K562 (cell line): ENCODE data around the gene ZDHHC19. TPM values are rescaled to one million over a fixed set of nuclear protein-coding genes. Genes with fewer than 3 reads are reported as not detected.

ENCODE experiments used
- BCOR ChIP-seq: fragments of 450-650 bp; IDR thresholded peaks from 2 replicates; pipeline ENCODE4 v1.6.1; 2016
- BMI1 ChIP-seq: fragments of 150-350 bp; IDR thresholded peaks from 2 replicates; pipeline ENCODE4 v1.6.1; 2014; ENCODE audit warnings: low read length
- CBFA2T3 ChIP-seq: fragments of 450-650 bp; IDR thresholded peaks from 2 replicates; pipeline ENCODE4 v1.6.1; 2017
- CBX1 ChIP-seq: sonication (generic); IDR thresholded peaks from 2 replicates; pipeline ENCODE4 v1.6.1; 2016; ENCODE audit warnings: antibody characterized with exemption, low read depth, mild to moderate bottlenecking
- HOMEZ ChIP-seq: fragments of 250-450 bp; sonication (Bioruptor Pico); IDR thresholded peaks from 2 replicates; pipeline ENCODE4 v1.4.0; 2020; ENCODE audit warnings: mild to moderate bottlenecking, moderate library complexity
- LARP7 ChIP-seq: fragments of 450-650 bp; IDR thresholded peaks from 2 replicates; pipeline ENCODE4 v1.6.1; 2016
- PHF8 ChIP-seq: fragments of 200-600 bp; sonication (generic); IDR thresholded peaks from 2 replicates; pipeline ENCODE4 v1.6.1; 2012; ENCODE audit warnings: mixed run types, mild to moderate bottlenecking, inconsistent platforms, low read length, moderate library complexity, borderline replicate concordance
- POLR2A ChIP-seq: fragments of 450-650 bp; conservative IDR thresholded peaks from 2 replicates; pipeline ENCODE4 v1.6.1; 2016
- STAT5B ChIP-seq: fragments of 250-450 bp; sonication (Bioruptor Pico); IDR thresholded peaks from 2 replicates; pipeline ENCODE4 v1.8.0; 2021; ENCODE audit warnings: mild to moderate bottlenecking, inconsistent platforms
- U2AF1 ChIP-seq: fragments of 200-400 bp; formaldehyde crosslinking; optimal IDR thresholded peaks from 2 replicates; pipeline ENCODE3; 2017; ENCODE audit warnings: mild to moderate bottlenecking, low read depth, low read length, moderate library complexity
- ZBTB5 ChIP-seq: fragments of 450-650 bp; IDR thresholded peaks from 2 replicates; pipeline ENCODE4 v1.6.1; 2017; ENCODE audit warnings: antibody characterized with exemption
- ZNF174 ChIP-seq: fragments of 250-450 bp; sonication (Bioruptor Pico); IDR thresholded peaks from 2 replicates; pipeline ENCODE4 v1.4.0; 2020; ENCODE audit warnings: mild to moderate bottlenecking
- ZNF436 ChIP-seq: fragments of 250-450, 450-650 bp; sonication (Bioruptor Pico); formaldehyde crosslinking; IDR thresholded peaks from 2 replicates; pipeline ENCODE4 v1.7.0; 2020; ENCODE audit warnings: mild to moderate bottlenecking
- polyA plus RNA-seq, 8 experiments: library from polyadenylated mRNA; depleted of rRNA in 4 of 8; stranded (reverse) in 5 of 8; unstranded in 3 of 8; fragments of >200 nt; fragmentation: Nextera tagmentation in 2 of 8; fragmentation: Illumina TruSeq in 1 of 8; extraction: Ambion mirVana in 2 of 8; extraction: Trizol in 1 of 8; gene quantifications; 2 replicates each; pipeline versions ENCODE4 v1.2.1 to v1.2.3, GENCODE V29; 2011 to 2014; ENCODE audit warnings: inconsistent platforms in 1 of 8, missing spikeins in 1 of 8
- total RNA-seq, 7 experiments: library from RNA; depleted of rRNA in 6 of 7; stranded (reverse); fragments of >200 nt in 6 of 7; fragmentation: Illumina TruSeq in 2 of 7; extraction: Trizol in 2 of 7; gene quantifications; 2 replicates each; pipeline versions ENCODE4 v1.2.1 to v1.2.3, GENCODE V29; 2011 to 2021; ENCODE audit warnings: low replicate concordance in 1 of 7
- TF ChIP-seq, protein P1 (sequence below): IDR thresholded peaks from 2 replicates; pipeline ENCODE4 v1.6.1; 2011; ENCODE audit warnings: borderline replicate concordance, low read depth, mild to moderate bottlenecking, moderate library complexity, low read length; ENCODE audit not compliant: insufficient read depth, poor library complexity, severe bottlenecking
- TF ChIP-seq, protein P2 (sequence below), 2 experiments: fragments of 450-650 bp in 1 of 2; sonication (generic) in 1 of 2; formaldehyde crosslinking; conservative IDR thresholded peaks; 2 replicates each; pipeline versions ENCODE4 v1.4.0 to v1.8.1; 2020 to 2022; ENCODE audit warnings: mild to moderate bottlenecking in 1 of 2, missing genetic modification reagents in 1 of 2
- TF ChIP-seq, protein P3 (sequence below), 2 experiments: fragments of 450-650 bp; IDR thresholded peaks; 2 replicates each; pipeline ENCODE4 v1.6.1; 2018; ENCODE audit warnings: mild to moderate bottlenecking in 2 of 2, low read depth in 1 of 2; ENCODE audit not compliant: partially characterized antibody in 2 of 2
- TF ChIP-seq, protein P4 (sequence below): fragments of 450-650 bp; formaldehyde crosslinking; IDR thresholded peaks from 2 replicates; pipeline ENCODE4 v1.4.0; 2022; ENCODE audit warnings: mild to moderate bottlenecking, moderate library complexity

The ZDHHC19 gene
- total and polyA plus RNA-seq, 9 of the 15 experiments (the other 6 are each of a cell fraction or from before 2014, with no cell fraction given), result 0.40 to 5.5 (median 1.1) TPM

DNA sequence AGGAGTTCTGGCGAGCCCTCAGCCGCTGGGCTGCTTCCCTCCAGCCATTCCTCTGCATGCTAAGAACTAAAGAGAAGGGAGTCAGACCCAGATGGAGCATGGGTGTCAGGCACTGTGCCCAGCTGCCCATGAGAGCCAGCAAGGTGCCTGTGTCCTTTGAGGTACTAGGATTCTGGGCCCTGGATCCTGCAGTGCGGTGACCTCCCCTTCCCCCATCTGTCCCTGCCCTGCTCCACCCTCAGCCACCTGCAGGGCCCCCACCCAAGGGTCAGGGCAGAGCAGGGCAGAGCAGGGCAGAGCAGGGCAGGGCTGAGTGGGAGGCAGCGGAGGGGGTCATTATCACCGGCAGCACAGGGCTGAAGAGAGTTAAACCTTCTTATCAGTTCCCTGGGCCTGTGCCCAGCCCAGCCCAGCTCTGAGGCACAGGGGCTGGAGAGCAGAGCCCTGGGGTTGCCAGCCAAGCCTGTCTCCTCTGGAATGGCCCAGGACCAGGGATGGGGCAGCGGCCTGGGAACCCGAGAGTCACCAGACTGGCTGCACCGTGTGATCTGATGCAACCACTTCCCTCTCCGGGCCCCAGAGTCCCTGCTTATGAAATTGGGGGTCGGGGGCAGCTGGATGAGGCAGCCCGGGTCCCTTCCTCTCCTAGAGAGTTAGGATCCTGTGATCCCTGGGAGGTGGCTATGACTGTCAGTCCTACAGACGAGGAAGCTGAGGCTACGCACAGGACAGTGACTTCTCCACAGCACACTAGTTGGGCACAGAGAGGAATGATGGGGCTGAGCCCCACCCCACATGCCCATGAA, 17.3 kb downstream of the ZDHHC19 start (continued):
- TF ChIP-seq, protein P1, sequence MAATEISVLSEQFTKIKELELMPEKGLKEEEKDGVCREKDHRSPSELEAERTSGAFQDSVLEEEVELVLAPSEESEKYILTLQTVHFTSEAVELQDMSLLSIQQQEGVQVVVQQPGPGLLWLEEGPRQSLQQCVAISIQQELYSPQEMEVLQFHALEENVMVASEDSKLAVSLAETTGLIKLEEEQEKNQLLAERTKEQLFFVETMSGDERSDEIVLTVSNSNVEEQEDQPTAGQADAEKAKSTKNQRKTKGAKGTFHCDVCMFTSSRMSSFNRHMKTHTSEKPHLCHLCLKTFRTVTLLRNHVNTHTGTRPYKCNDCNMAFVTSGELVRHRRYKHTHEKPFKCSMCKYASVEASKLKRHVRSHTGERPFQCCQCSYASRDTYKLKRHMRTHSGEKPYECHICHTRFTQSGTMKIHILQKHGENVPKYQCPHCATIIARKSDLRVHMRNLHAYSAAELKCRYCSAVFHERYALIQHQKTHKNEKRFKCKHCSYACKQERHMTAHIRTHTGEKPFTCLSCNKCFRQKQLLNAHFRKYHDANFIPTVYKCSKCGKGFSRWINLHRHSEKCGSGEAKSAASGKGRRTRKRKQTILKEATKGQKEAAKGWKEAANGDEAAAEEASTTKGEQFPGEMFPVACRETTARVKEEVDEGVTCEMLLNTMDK, result no peak
- TF ChIP-seq ZNF174 (CRISPR knock-in tag), result no peak
- no peak for TF ChIP-seq HOMEZ (CRISPR knock-in tag)
- TF ChIP-seq BCOR, result no peak
- peak; percentile 89 for TF ChIP-seq CBFA2T3
- no peak for TF ChIP-seq LARP7
- no peak for TF ChIP-seq CBX1
- TF ChIP-seq POLR2A, result no peak
- no peak for TF ChIP-seq STAT5B (CRISPR knock-in tag)
- TF ChIP-seq ZBTB5, result no peak
- no peak for TF ChIP-seq BMI1
- TF ChIP-seq, protein P2, sequence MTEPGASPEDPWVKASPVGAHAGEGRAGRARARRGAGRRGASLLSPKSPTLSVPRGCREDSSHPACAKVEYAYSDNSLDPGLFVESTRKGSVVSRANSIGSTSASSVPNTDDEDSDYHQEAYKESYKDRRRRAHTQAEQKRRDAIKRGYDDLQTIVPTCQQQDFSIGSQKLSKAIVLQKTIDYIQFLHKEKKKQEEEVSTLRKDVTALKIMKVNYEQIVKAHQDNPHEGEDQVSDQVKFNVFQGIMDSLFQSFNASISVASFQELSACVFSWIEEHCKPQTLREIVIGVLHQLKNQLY (CRISPR knock-in tag; conservative IDR thresholded peaks at IDR 0.05), result no peak
- TF ChIP-seq PHF8, result no peak
- TF ChIP-seq ZNF436 (CRISPR knock-in tag), result no peak
- TF ChIP-seq, protein P3, sequence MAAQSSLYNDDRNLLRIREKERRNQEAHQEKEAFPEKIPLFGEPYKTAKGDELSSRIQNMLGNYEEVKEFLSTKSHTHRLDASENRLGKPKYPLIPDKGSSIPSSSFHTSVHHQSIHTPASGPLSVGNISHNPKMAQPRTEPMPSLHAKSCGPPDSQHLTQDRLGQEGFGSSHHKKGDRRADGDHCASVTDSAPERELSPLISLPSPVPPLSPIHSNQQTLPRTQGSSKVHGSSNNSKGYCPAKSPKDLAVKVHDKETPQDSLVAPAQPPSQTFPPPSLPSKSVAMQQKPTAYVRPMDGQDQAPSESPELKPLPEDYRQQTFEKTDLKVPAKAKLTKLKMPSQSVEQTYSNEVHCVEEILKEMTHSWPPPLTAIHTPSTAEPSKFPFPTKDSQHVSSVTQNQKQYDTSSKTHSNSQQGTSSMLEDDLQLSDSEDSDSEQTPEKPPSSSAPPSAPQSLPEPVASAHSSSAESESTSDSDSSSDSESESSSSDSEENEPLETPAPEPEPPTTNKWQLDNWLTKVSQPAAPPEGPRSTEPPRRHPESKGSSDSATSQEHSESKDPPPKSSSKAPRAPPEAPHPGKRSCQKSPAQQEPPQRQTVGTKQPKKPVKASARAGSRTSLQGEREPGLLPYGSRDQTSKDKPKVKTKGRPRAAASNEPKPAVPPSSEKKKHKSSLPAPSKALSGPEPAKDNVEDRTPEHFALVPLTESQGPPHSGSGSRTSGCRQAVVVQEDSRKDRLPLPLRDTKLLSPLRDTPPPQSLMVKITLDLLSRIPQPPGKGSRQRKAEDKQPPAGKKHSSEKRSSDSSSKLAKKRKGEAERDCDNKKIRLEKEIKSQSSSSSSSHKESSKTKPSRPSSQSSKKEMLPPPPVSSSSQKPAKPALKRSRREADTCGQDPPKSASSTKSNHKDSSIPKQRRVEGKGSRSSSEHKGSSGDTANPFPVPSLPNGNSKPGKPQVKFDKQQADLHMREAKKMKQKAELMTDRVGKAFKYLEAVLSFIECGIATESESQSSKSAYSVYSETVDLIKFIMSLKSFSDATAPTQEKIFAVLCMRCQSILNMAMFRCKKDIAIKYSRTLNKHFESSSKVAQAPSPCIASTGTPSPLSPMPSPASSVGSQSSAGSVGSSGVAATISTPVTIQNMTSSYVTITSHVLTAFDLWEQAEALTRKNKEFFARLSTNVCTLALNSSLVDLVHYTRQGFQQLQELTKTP (IDR thresholded peaks at IDR 0.05; ENCODE audit: low read depth in 1 of 2, partially characterized antibody in 2 of 2), result no peak
- TF ChIP-seq, protein P4, sequence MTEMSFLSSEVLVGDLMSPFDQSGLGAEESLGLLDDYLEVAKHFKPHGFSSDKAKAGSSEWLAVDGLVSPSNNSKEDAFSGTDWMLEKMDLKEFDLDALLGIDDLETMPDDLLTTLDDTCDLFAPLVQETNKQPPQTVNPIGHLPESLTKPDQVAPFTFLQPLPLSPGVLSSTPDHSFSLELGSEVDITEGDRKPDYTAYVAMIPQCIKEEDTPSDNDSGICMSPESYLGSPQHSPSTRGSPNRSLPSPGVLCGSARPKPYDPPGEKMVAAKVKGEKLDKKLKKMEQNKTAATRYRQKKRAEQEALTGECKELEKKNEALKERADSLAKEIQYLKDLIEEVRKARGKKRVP (CRISPR knock-in tag), result no peak; the same call in 1 of the 2 replicates
- no peak for TF ChIP-seq U2AF1
